Thymus (tissue), 11 donors: ENCODE measurements around the gene SMIM21. TPM values are rescaled to one million over a fixed set of nuclear protein-coding genes. Genes with fewer than 3 reads are reported as not detected.

Source experiments
- DNase-seq, 9 donors: peaks; one replicate each; pipeline ENCODE4 v3.0.0-alpha.2; 2013; ENCODE audit warnings: low spot score in 9 of 9, low read depth in 6 of 9, missing footprints in 1 of 9
- H3K27ac ChIP-seq, 2 donors: one replicate each; pipeline ENCODE4 v1.5.1; 2013; ENCODE audit warnings: control low read depth in 1 of 2, low read depth in 1 of 2, low read length in 1 of 2, mild to moderate bottlenecking in 1 of 2, moderate library complexity in 1 of 2
- H3K27me3 ChIP-seq, 2 donors: one replicate each; pipeline ENCODE4 v1.5.1; 2013; ENCODE audit warnings: low read length in 1 of 2; ENCODE audit not compliant: control insufficient read depth in 2 of 2, insufficient read depth in 1 of 2
- H3K36me3 ChIP-seq, 2 donors: one replicate each; pipeline ENCODE4 v1.5.1; 2013; ENCODE audit warnings: low read length in 1 of 2, mild to moderate bottlenecking in 1 of 2, moderate library complexity in 1 of 2; ENCODE audit not compliant: control insufficient read depth in 2 of 2, insufficient read depth in 2 of 2
- H3K4me1 ChIP-seq, 2 donors: one replicate each; pipeline ENCODE4 v1.5.1; 2013; ENCODE audit warnings: low read length in 2 of 2; ENCODE audit not compliant: control insufficient read depth in 2 of 2, insufficient read depth in 2 of 2
- H3K4me3 ChIP-seq, 2 donors: one replicate each; pipeline ENCODE4 v1.5.1; 2013; ENCODE audit warnings: low read length in 2 of 2, control low read depth in 1 of 2, mild to moderate bottlenecking in 1 of 2
- H3K9me3 ChIP-seq, 2 donors: one replicate each; pipeline ENCODE4 v1.5.1; 2013; ENCODE audit warnings: low read length in 1 of 2, mild to moderate bottlenecking in 1 of 2; ENCODE audit not compliant: control insufficient read depth in 2 of 2, insufficient read depth in 1 of 2
- WGBS: extraction: QIAGEN DNeasy Blood & Tissue Kit; methylation state at CpG from one replicate; pipeline ENCODE4 v1.1.7; 2013; 5-methylcytosine and 5-hydroxymethylcytosine counted together
- polyA plus RNA-seq: library from polyadenylated mRNA; stranded (reverse); fragments of 200-250 nt; gene quantifications from one replicate; pipeline ENCODE4 v1.2.3, GENCODE V29; 2013
- total RNA-seq: library from RNA; stranded (reverse); fragments of 120-200 nt; gene quantifications from one replicate; pipeline ENCODE4 v1.2.4, GENCODE V29; 2013
- donor health status: healthy.

The SMIM21 gene
- total and polyA plus RNA-seq, 2 donors: 0.02 TPM; not detected in 1

- Histone ChIP-seq H3K36me3 (no peaks in the 10 kb centered on the region), H3K27ac (no peak overlapping the region), H3K9me3 (no peaks in the 10 kb centered on the region), H3K27me3 (no peaks in the 10 kb centered on the region), H3K4me1 (no peaks in the 10 kb centered on the region), H3K4me3 (no peak overlapping the region)
- DNase-seq: no peak
- 97% methylated on average over 13 of the region's 13 CpGs for WGBS
Observed at GRCh38 chr18:75464356-75464755, 36.9 kb upstream of the SMIM21 start.

GRCh38 chr18:75462178-75462832 is 34.8 kb upstream of the SMIM21 start:
- no peak for DNase-seq
- 94% methylated on average over 10 of the region's 10 CpGs for whole genome bisulfite sequencing

DNA sequence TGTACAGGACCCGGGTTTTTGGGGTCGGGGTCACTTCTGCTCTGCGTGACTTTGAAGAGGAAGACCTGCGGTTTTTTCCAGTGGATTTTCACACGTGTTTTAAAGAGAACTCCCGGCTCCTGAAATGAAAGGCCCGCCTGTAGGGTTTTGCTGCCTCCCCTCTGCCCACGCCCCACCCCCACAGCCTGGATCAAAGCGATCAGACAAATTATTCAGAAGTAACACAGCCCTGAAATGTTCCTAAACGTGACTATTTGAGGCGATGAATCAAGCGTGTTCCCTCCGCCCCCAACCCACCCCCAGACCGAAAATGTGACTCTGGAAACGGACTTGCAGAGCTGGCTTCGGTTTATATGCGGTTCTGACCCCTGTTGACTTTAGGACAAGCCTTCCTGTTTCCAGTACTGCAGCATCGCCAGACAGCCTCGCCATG is 28.7 kb upstream of the SMIM21 start:
- H3K4me3 ChIP-seq: no peak overlapping the region
- H3K4me1 ChIP-seq: peaks cover 3 to 5% of the 10 kb centered on the region in 2 donors
- H3K27me3 ChIP-seq: peaks cover 26 to 35% of the 10 kb centered on the region in 2 donors
- no peaks in the 10 kb centered on the region for H3K36me3 ChIP-seq
- 7% methylated on average over 19 of the region's 19 CpGs for WGBS
- DNase-seq: no peak
- H3K9me3 ChIP-seq: peaks cover 0 to 3% of the 10 kb centered on the region in 2 donors
- no peak overlapping the region for H3K27ac ChIP-seq

More at GRCh38 chr18:75462178-75462832, 34.8 kb upstream of the SMIM21 start:
- Histone ChIP-seq H3K9me3 (no peaks in the 10 kb centered on the region), H3K27ac (no peak overlapping the region), H3K4me3 (no peak overlapping the region), H3K4me1 (no peaks in the 10 kb centered on the region), H3K36me3 (no peaks in the 10 kb centered on the region), H3K27me3 (no peaks in the 10 kb centered on the region)

DNA sequence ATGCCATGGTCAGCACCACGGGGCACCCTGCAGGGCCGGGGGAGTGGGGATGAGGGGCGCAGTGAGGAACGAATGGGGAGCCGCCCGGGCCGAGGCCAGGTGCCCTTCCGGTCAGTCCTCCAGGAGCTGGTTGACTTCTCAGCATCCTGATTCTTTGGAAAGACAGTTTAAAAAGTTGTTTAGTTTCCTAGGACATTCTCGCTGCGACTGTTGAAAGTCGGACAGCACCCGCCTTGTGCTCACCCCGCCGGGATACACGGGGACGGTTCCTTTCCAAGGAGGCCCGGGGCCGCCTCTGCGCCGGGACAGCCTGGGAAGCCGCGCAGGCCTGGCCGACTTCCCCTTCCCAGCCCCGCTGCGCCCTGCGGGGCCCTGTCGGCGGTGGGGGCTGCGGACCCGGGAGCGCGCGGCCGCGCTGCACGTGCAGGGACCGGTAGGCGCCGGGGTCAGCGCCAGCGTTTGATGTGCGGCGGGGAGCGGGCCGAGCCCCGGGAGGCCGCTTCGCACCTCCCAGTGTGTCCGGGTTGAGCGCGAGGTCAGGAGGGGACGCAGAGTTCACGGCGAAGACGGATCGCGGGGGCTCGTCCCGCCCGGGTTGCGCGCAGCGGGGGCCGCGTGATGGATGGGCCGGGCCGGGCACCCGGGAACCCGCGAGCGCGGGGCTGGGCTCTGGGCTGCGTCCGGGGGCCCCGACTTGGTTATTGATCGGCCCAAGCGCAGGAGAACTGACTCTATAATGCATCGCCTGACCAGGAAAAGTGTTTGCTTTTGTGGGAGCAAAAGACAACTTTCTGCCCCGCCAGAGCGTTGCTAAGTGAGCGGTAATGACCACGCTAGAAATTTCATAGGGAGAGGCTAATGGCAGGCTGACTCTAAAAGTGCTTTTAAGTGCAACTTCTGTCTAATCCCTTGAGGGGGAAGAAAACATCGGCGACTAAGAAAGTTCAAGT is 28.0 kb upstream of the SMIM21 start:
- H3K9me3 ChIP-seq: peaks cover 0 to 3% of the 10 kb centered on the region in 2 donors
- peaks cover 3 to 5% of the 10 kb centered on the region in 2 donors for H3K4me1 ChIP-seq
- H3K27me3 ChIP-seq: peaks cover 26 to 35% of the 10 kb centered on the region in 2 donors
- 8% methylated on average over 84 of the region's 84 CpGs for WGBS
- H3K27ac ChIP-seq: no peak overlapping the region
- DNase-seq: peak in 1 of 9 donors; percentile 1
- H3K36me3 ChIP-seq: no peaks in the 10 kb centered on the region
- H3K4me3 ChIP-seq: peak overlapping the region in 1 of 2 donors; percentile 27

GRCh38 chr18:75454022-75454795 is 26.7 kb upstream of the SMIM21 start:
- Histone ChIP-seq H3K4me1 (peaks cover 3 to 5% of the 10 kb centered on the region in 2 donors), H3K27ac (no peak overlapping the region)
- DNase-seq: no peak

GRCh38 chr18:75450906-75451305 is 23.4 kb upstream of the SMIM21 start:
- Histone ChIP-seq H3K9me3 (no peaks in the 10 kb centered on the region), H3K4me1 (peaks cover 2 to 5% of the 10 kb centered on the region in 2 donors), H3K27me3 (peaks cover 19 to 23% of the 10 kb centered on the region in 2 donors), H3K36me3 (no peaks in the 10 kb centered on the region), H3K27ac (no peak overlapping the region), H3K4me3 (no peak overlapping the region)
- DNase-seq: no peak
- WGBS: 92% methylated on average over 3 of the region's 3 CpGs

More at GRCh38 chr18:75454022-75454795, 26.7 kb upstream of the SMIM21 start:
- peaks cover 0 to 3% of the 10 kb centered on the region in 2 donors for H3K9me3 ChIP-seq
- no peak overlapping the region for H3K4me3 ChIP-seq
- 90% methylated on average over 14 of the region's 14 CpGs for WGBS
- H3K36me3 ChIP-seq: no peaks in the 10 kb centered on the region
- peaks cover 26 to 35% of the 10 kb centered on the region in 2 donors for H3K27me3 ChIP-seq

- WGBS: 91% methylated on average over 5 of the region's 5 CpGs
- DNase-seq: no peak
- Histone ChIP-seq H3K4me3 (no peak overlapping the region), H3K27me3 (no peaks in the 10 kb centered on the region), H3K9me3 (no peaks in the 10 kb centered on the region), H3K36me3 (no peaks in the 10 kb centered on the region), H3K27ac (no peak overlapping the region), H3K4me1 (no peaks in the 10 kb centered on the region)
Observed at GRCh38 chr18:75441896-75442295, 14.4 kb upstream of the SMIM21 start.

GRCh38 chr18:75439348-75439747 is 11.8 kb upstream of the SMIM21 start:
- no peak overlapping the region for H3K4me3 ChIP-seq
- no peaks in the 10 kb centered on the region for H3K4me1 ChIP-seq
- no peak overlapping the region for H3K27ac ChIP-seq
- WGBS: 97% methylated on average over 4 of the region's 4 CpGs
- no peaks in the 10 kb centered on the region for H3K27me3 ChIP-seq
- DNase-seq: no peak
- H3K36me3 ChIP-seq: no peaks in the 10 kb centered on the region
- H3K9me3 ChIP-seq: no peaks in the 10 kb centered on the region
